Vagina (tissue), 2 donors: ENCODE measurements around the gene ARHGAP33.

Experiments
- POLR2AphosphoS5 ChIP-seq, 2 donors: sonication (generic); formaldehyde crosslinking; IDR thresholded peaks; one replicate each; pipeline ENCODE4 v1.9.0; 2017; ENCODE audit warnings: antibody characterized with exemption in 2 of 2, mild to moderate bottlenecking in 2 of 2, low read depth in 1 of 2; ENCODE audit not compliant: insufficient read depth in 1 of 2
- TF ChIP-seq, protein P1 (sequence below), 3 experiments: fragments of 450-650 bp in 2 of 3; fragments of 200-600 bp in 1 of 3; sonication (generic) in 1 of 3; IDR thresholded peaks; one replicate each; pipeline ENCODE4 v1.5.1; 2017 to 2019; ENCODE audit warnings: antibody characterized with exemption in 3 of 3, mild to moderate bottlenecking in 2 of 3, moderate library complexity in 2 of 3

- TF ChIP-seq, protein P1, sequence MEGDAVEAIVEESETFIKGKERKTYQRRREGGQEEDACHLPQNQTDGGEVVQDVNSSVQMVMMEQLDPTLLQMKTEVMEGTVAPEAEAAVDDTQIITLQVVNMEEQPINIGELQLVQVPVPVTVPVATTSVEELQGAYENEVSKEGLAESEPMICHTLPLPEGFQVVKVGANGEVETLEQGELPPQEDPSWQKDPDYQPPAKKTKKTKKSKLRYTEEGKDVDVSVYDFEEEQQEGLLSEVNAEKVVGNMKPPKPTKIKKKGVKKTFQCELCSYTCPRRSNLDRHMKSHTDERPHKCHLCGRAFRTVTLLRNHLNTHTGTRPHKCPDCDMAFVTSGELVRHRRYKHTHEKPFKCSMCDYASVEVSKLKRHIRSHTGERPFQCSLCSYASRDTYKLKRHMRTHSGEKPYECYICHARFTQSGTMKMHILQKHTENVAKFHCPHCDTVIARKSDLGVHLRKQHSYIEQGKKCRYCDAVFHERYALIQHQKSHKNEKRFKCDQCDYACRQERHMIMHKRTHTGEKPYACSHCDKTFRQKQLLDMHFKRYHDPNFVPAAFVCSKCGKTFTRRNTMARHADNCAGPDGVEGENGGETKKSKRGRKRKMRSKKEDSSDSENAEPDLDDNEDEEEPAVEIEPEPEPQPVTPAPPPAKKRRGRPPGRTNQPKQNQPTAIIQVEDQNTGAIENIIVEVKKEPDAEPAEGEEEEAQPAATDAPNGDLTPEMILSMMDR (IDR thresholded peaks at IDR 0.05): no peak
- no peak for TF ChIP-seq POLR2AphosphoS5 (IDR thresholded peaks at IDR 0.05; ENCODE audit: insufficient read depth in 1 of 2, low read depth in 1 of 2)
Observed at GRCh38 chr19:35789195-35789977, 14.0 kb downstream of the ARHGAP33 start.
